ENCODE results near the gene MTRF1L.

GRCh38 chr6:152982904-152983636 lies 19.4 kb downstream of the MTRF1L start, which contains the start of gene FBXO5:
- TF ChIP-seq POLR2A (IDR thresholded peaks at IDR 0.05; ENCODE audit: extremely low read depth, insufficient read length) (peak; percentile 62), CTCF (IDR thresholded peaks at IDR 0.05; ENCODE audit: low read depth, low read length) (no peak), MYC (IDR thresholded peaks at IDR 0.05; ENCODE audit: low read depth, low read length) (peak; percentile 90)
